GM12864 (cell line): ENCODE results near the gene LIMCH1.

Experiments
- DNase-seq: peaks from one replicate; pipeline ENCODE4 v3.0.0-alpha.2; 2011; ENCODE audit warnings: low read depth
- H3K4me3 ChIP-seq: 2 replicates; pipeline ENCODE4 v1.5.1; 2011; ENCODE audit warnings: mild to moderate bottlenecking, low read depth, low read length, control low read depth
- CTCF ChIP-seq: IDR thresholded peaks from 2 replicates; pipeline ENCODE4 v1.5.1; 2011; ENCODE audit warnings: low read depth, mild to moderate bottlenecking, moderate library complexity, low read length, control low read depth, inconsistent platforms; ENCODE audit errors: missing control alignments

Gene LIMCH1

DNA sequence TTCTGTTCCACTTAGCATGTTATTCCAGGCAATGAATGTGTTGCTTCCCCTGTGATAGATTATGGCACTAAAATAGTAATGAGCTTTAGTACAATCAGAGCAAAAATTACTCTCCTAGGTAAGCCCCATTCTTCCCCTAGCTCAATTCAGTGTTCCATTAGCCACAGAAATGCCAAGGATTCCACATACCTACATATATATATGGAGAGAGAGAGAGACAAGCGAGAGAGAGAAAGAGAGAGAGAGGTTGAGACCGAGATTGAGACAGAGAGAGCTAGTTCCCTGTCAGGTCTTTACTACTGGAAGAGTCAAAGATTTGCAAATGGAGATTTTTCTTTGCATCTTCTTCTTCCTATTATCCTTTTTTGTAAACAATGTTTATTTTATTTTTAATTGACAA is 8.7 kb downstream of the LIMCH1 start:
- TF ChIP-seq CTCF, result no peak
- no peak for DNase-seq

DNA sequence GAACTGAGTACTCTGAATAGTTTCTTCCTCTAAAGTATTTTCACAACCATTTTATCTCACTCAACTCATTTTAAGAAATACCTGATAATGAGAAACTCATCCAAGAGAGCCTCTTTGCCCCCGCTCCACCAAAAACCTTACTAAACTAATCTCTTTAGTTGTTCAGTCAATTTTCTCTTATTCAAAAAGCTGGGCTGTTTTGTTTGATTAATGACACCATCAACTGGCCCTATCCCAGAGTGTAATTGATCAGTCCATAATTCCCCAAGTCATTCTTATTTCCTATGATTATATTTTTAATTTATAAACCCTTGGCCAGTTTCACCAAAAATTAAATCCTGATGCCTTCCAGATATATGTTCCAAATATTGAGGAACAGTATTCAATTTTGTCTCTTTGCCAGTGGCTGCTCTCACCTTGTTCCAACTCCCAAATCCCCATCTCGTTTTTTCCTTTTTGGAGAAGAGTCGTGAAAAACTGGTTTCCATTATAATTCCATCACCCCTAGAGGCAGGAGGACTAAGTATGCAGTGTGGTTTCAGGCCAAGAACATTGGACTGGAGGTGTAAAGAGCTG is 10.4 kb downstream of the LIMCH1 start:
- TF ChIP-seq CTCF, result no peak
- no peak overlapping the region for H3K4me3 ChIP-seq
- DNase-seq, result no peak

More for the DNA sequence above, 8.7 kb downstream of the LIMCH1 start:
- H3K4me3 ChIP-seq, result no peak overlapping the region

DNA sequence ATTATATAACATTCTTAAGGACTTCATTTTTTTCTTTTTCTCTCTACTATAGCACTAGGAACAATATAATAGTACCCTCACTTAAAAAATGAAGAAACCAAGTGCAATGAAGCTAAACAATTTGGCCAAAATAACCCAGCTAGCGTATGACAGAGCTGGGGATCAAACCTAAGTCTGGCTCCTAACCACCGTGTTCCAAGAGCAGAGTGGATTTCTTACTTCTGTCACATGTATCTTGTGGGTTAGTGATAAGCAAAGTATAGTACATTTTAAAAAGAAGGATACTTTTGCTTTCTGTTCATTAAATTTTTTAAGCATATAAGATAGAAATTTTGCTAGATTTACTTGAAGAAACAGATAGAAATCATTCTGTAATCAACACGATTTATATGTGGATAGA is 11.5 kb downstream of the LIMCH1 start:
- no peak for TF ChIP-seq CTCF
- H3K4me3 ChIP-seq, result no peak overlapping the region
- DNase-seq, result no peak

DNA sequence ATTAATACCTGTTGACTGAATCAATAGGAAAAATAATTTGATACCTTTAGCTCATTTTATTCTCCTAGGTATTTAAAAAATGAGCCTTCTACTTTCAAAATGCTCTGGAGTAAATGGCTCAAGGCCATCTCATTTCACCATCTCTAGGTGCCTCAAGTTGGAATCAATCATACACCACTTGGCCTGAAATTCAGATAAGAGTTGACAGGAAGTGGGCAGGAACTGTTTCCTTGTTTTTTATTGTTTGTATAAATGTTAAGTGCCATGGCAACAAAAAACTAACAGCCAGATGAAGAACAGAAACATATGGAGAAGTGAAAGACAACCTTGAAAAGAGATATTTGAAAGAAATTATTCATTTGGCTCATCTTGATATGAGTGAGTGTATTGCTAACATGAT is 12.4 kb downstream of the LIMCH1 start:
- no peak for DNase-seq
- H3K4me3 ChIP-seq, result no peak overlapping the region
- TF ChIP-seq CTCF, result no peak

DNA sequence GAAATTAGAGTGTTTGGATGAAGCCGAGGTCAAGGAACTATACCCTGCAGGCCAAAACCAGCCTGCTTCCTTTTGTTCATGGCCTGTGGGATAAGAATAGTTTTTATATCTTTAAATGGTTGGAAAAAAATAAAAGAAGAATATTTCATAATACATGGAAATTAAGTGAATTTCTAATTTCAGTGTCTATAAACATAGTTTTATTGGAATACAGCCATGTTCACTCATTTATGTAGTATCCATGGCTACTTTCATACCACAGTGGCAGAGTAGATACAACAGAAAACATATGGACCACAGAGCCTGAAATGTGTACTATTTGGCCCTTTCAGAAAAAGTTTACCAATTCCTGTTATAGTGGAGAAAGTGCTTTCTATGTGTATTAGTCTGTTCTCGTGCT is 13.6 kb downstream of the LIMCH1 start:
- no peak for DNase-seq
- H3K4me3 ChIP-seq, result no peak overlapping the region
- no peak for TF ChIP-seq CTCF

DNA sequence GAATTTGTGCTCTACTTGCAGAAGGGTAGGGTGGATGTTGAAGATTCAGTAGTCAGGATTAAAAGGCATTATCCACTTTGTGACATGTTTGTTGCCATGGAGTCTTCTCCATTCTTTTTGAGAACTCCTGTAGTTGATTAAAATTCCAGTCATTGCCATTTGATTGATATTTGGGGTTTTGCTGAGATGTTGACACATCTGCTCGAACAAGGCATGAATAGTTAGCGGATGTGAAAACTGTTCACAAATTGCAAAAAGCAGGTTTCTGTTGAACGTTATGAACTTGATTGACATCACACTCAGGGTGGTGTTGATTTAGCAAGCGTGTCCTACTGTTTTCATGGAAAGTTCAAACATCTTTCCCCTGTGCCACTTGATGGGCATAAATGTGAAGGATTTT is 16.9 kb downstream of the LIMCH1 start:
- no peak overlapping the region for H3K4me3 ChIP-seq
- DNase-seq, result no peak
- no peak for TF ChIP-seq CTCF

DNA sequence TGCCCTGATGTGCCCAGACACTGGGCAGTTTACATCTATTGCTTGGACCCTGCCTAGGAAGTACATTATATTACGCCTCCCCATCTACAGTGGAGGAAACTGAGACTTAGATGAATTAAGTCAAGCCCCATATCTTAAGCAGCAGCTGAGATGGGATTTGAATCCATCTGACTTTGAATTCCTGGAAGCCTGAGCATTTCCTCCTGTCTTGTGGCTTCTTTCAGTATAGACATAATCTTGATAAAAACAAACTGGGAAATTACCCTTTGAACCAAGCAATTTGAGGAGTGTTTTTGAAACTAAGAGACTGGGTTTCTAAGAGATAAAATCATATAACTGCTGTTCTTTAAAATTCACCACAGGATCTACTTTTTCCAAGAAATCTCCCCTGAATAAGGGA is 18.6 kb downstream of the LIMCH1 start:
- no peak for DNase-seq
- TF ChIP-seq CTCF, result no peak

More for the DNA sequence above, 18.6 kb downstream of the LIMCH1 start:
- no peak overlapping the region for H3K4me3 ChIP-seq
